GM12878 (cell line): ENCODE measurements around the gene ALPP. TPM values are rescaled to one million over a fixed set of nuclear protein-coding genes. Genes with fewer than 3 reads are reported as not detected.

Source experiments
- ATAC-seq: fragments of 200-7000 bp; cut with Tn5 transposase; 3 replicates; pipeline ENCODE4 v1.9.1; 2020; ENCODE audit warnings: mild to moderate bottlenecking, moderate library complexity
- BruUV-seq: library from RNA; stranded (reverse); fragments of 400-500 nt; replicated peaks from 2 replicates; lab custom pipeline; 2021; lab: Mats Ljungman, UMichigan
- CTCF ChIA-PET: fragments of 300-600 bp; sonication (Branson Sonifier 250); formaldehyde crosslinking; extraction: SDS; loops from one replicate; lab custom pipeline; 2021; ENCODE audit warnings: inconsistent platforms; lab: Yijun Ruan, JAX
- POLR2A ChIA-PET: fragments of 350-600 bp; formaldehyde crosslinking; extraction: SDS; loops from one replicate; lab custom pipeline; 2021; ENCODE audit warnings: inconsistent platforms; lab: Charles Lee
- RAD21 ChIA-PET: fragments of 300-600 bp; sonication (Branson Sonifier 250); formaldehyde crosslinking; loops from one replicate; lab custom pipeline; 2023; ENCODE audit warnings: antibody characterized with exemption; ENCODE audit not compliant: unreplicated experiment; lab: Charles Lee
- SMC1A ChIA-PET: fragments of 300-600 bp; sonication (Branson Sonifier 250); formaldehyde crosslinking; loops from one replicate; lab custom pipeline; 2023; ENCODE audit not compliant: unreplicated experiment, uncharacterized antibody; lab: Charles Lee
- DNase-seq: peaks from one replicate; pipeline ENCODE4 v3.0.0-alpha.2; 2011; ENCODE audit warnings: low read depth, low spot score
- FAIRE-seq: peaks from 3 replicates; lab custom pipeline; 2011; peaks lifted over from hg19 to GRCh38; lab: Jason Lieb, UNC
- H2AFZ ChIP-seq: 2 replicates; pipeline ENCODE4 v1.6.0; 2011; ENCODE audit warnings: low read depth, low read length, control low read depth; ENCODE audit not compliant: control insufficient read depth
- H3K27ac ChIP-seq: 2 replicates; pipeline ENCODE4 v1.5.1; 2011; ENCODE audit warnings: control low read depth; ENCODE audit not compliant: control insufficient read depth, insufficient read depth
- H3K27me3 ChIP-seq, 2 experiments: replicated peaks in 1 of 2; 2 replicates each; pipeline versions ENCODE4 v1.6.0 to v1.6.1; 2011; ENCODE audit warnings: low read length in 1 of 2; ENCODE audit not compliant: control insufficient read depth in 2 of 2, insufficient read depth in 2 of 2
- H3K36me3 ChIP-seq, 2 experiments: 2 replicates each; pipeline ENCODE4 v1.5.1; 2011; ENCODE audit warnings: low read length in 1 of 2; ENCODE audit not compliant: control insufficient read depth in 2 of 2, insufficient read depth in 2 of 2
- H3K4me1 ChIP-seq: 2 replicates; pipeline ENCODE4 v1.6.1; 2011; ENCODE audit warnings: mild to moderate bottlenecking, low read length, moderate library complexity, mixed read lengths; ENCODE audit not compliant: control insufficient read depth, insufficient read depth
- H3K4me2 ChIP-seq: 2 replicates; pipeline ENCODE4 v1.6.0; 2011; ENCODE audit warnings: control low read depth; ENCODE audit not compliant: control insufficient read depth, insufficient read depth
- H3K4me3 ChIP-seq: fragments of 200-600 bp; sonication (generic); 2 replicates; pipeline ENCODE4 v1.5.1; 2016
- H3K79me2 ChIP-seq: 2 replicates; pipeline ENCODE4 v1.6.0; 2011; ENCODE audit warnings: low read length; ENCODE audit not compliant: control insufficient read depth, insufficient read depth
- H3K9ac ChIP-seq: 2 replicates; pipeline ENCODE4 v1.8.0; 2011; ENCODE audit warnings: low read length, control low read depth, mixed read lengths; ENCODE audit not compliant: control insufficient read depth, insufficient read depth
- H3K9me3 ChIP-seq: replicated peaks from 3 replicates; pipeline ENCODE4 v1.5.1; 2011; ENCODE audit warnings: mild to moderate bottlenecking, low read length; ENCODE audit not compliant: control insufficient read depth, insufficient read depth
- H4K20me1 ChIP-seq: 2 replicates; pipeline ENCODE4 v1.6.0; 2011; ENCODE audit not compliant: control insufficient read depth, insufficient read depth
- MAX ChIP-seq: IDR thresholded peaks from 2 replicates; pipeline ENCODE4 v1.6.1; 2012; ENCODE audit warnings: low read depth, low read length, improper control_type of control experiment
- RBBP5 ChIP-seq: fragments of 200-600 bp; sonication (generic); conservative IDR thresholded peaks from 2 replicates; pipeline ENCODE4 v1.6.1; 2016
- TCF12 ChIP-seq: IDR thresholded peaks from 2 replicates; pipeline ENCODE4 v1.6.1; 2011; ENCODE audit warnings: low read depth, mild to moderate bottlenecking, low read length
- WRNIP1 ChIP-seq: IDR thresholded peaks from 2 replicates; pipeline ENCODE4 v1.6.1; 2011; ENCODE audit warnings: low read depth, low read length, improper control_type of control experiment, borderline replicate concordance
- WGBS: methylation state at CpG from one replicate; pipeline ENCODE4 v1.1.6; 2016; ENCODE audit warnings: low lambda C conversion rate; ENCODE audit not compliant: insufficient replicate concordance, insufficient coverage; ENCODE audit errors: missing lambda C conversion rate; 5-methylcytosine and 5-hydroxymethylcytosine counted together
- in situ Hi-C: fragments of 300-500 bp; cut with MboI; formaldehyde crosslinking; loops from 9 replicates; pipeline ENCODE4 v1.14.3; 2018; ENCODE audit warnings: mixed read lengths
- intact Hi-C: fragments of 100-400 bp; cut with micrococcal nuclease; formaldehyde crosslinking; loops from one replicate; pipeline ENCODE4 v1.14.2; 2022; ENCODE audit not compliant: unreplicated experiment
- polyA plus RNA-seq, 11 experiments: library from polyadenylated mRNA; depleted of rRNA in 4 of 11; unstranded in 6 of 11; stranded (reverse) in 5 of 11; fragments of >200 nt; fragmentation: Nextera tagmentation in 4 of 11; fragmentation: Illumina TruSeq in 1 of 11; extraction: Ambion mirVana in 4 of 11; extraction: Trizol in 1 of 11; gene quantifications; 1 replicate in 1 of 11; 2 replicates in 10 of 11; pipeline versions ENCODE4 v1.2.1 to v1.2.3, GENCODE V29; 2011 to 2016; ENCODE audit warnings: inconsistent platforms in 2 of 11, missing spikeins in 2 of 11, low read depth in 1 of 11
- total RNA-seq, 4 experiments: library from RNA; depleted of rRNA in 3 of 4; stranded (reverse); fragments of >200 nt in 3 of 4; fragmentation: Illumina TruSeq in 1 of 4; extraction: Trizol in 1 of 4; gene quantifications; 2 replicates each; pipeline versions ENCODE4 v1.2.1 to v1.2.3, GENCODE V29; 2013 to 2021
- TF ChIP-seq, protein P1 (sequence below): fragments of 450-650 bp; formaldehyde crosslinking; IDR thresholded peaks from 2 replicates; pipeline ENCODE4 v1.4.0; 2020; ENCODE audit warnings: mild to moderate bottlenecking, moderate library complexity

Gene ALPP
- total and polyA plus RNA-seq, 10 of the 15 experiments (the other 5 are each of a cell fraction or from before 2014, with no cell fraction given), result 0.21 TPM; not detected in 9

DNA sequence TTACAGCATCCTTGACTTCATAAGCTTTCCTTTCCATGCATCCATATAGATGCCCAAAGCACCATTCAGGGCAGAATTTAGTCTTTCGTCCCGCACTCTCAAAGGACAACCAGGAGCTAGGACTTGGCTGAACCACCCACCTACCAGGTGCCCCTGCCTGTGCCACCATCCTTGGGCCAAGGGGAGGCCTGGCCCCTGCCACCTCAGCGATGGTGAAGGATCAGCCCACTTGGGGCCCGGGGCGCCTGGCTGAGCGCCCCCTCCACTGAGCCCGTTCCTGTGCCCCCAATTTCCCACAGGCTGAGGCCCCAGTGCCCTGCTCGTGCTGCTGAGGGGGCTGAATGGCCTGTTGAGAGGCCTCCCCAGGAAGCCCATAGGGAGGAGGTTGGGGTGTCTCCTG, 33.3 kb upstream of the ALPP start:
- ATAC-seq (no peak), DNase-seq (no peak), FAIRE-seq (no peak)
- Histone ChIP-seq H3K4me1 (no peaks in the 10 kb centered on the region), H3K9ac (no peak overlapping the region), H3K27ac (no peak overlapping the region), H2AFZ (no peak overlapping the region), H3K4me2 (no peak overlapping the region), H3K79me2 (no peaks in the 10 kb centered on the region), H3K27me3 (peaks cover 0 to 2% of the 10 kb centered on the region in 2 experiments; a peak in 2 of 4 replicates), H3K9me3 (no peaks in the 10 kb centered on the region; the same call in 2 of the 3 replicates), H3K36me3 (no peaks in the 10 kb centered on the region), H4K20me1 (no peaks in the 10 kb centered on the region), H3K4me3 (no peak overlapping the region)
- ChIA-PET CTCF (no interaction called here), POLR2A (no interaction called here), RAD21 (no interaction called here), SMC1A (no interaction called here)
- no TSS peak for BruUV-seq
- intact Hi-C loops, result no loop called here
- in situ Hi-C loops, result no loop called here
- no peak for TF ChIP-seq WRNIP1
- no peak for TF ChIP-seq RBBP5
- no peak for TF ChIP-seq TCF12
- no peak for TF ChIP-seq MAX
- 46% methylated on average over 8 of the region's 8 CpGs for WGBS

- 61% methylated on average over 6 of the region's 6 CpGs for WGBS
- no peak for ATAC-seq
- Histone ChIP-seq H3K9ac (no peak overlapping the region), H3K27me3 (peaks cover 3 to 6% of the 10 kb centered on the region in 2 experiments; a peak in 3 of 4 replicates), H2AFZ (no peak overlapping the region), H3K9me3 (no peaks in the 10 kb centered on the region; the same call in 2 of the 3 replicates), H3K4me2 (no peak overlapping the region), H3K79me2 (no peaks in the 10 kb centered on the region), H3K4me1 (no peaks in the 10 kb centered on the region)
- ChIA-PET POLR2A (no interaction called here), CTCF (no interaction called here), RAD21 (no interaction called here), SMC1A (no interaction called here)
- DNase-seq, result no peak
- no peak for FAIRE-seq
- intact Hi-C loops (no loop called here), in situ Hi-C loops (no loop called here)
- no TSS peak for BruUV-seq
- TF ChIP-seq, protein P1, sequence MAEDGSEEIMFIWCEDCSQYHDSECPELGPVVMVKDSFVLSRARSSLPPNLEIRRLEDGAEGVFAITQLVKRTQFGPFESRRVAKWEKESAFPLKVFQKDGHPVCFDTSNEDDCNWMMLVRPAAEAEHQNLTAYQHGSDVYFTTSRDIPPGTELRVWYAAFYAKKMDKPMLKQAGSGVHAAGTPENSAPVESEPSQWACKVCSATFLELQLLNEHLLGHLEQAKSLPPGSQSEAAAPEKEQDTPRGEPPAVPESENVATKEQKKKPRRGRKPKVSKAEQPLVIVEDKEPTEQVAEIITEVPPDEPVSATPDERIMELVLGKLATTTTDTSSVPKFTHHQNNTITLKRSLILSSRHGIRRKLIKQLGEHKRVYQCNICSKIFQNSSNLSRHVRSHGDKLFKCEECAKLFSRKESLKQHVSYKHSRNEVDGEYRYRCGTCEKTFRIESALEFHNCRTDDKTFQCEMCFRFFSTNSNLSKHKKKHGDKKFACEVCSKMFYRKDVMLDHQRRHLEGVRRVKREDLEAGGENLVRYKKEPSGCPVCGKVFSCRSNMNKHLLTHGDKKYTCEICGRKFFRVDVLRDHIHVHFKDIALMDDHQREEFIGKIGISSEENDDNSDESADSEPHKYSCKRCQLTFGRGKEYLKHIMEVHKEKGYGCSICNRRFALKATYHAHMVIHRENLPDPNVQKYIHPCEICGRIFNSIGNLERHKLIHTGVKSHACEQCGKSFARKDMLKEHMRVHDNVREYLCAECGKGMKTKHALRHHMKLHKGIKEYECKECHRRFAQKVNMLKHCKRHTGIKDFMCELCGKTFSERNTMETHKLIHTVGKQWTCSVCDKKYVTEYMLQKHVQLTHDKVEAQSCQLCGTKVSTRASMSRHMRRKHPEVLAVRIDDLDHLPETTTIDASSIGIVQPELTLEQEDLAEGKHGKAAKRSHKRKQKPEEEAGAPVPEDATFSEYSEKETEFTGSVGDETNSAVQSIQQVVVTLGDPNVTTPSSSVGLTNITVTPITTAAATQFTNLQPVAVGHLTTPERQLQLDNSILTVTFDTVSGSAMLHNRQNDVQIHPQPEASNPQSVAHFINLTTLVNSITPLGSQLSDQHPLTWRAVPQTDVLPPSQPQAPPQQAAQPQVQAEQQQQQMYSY, result no peak
- TF ChIP-seq WRNIP1, result no peak
- TF ChIP-seq, all 136 proteins: peak for 0
- Histone ChIP-seq H3K36me3 (no peaks in the 10 kb centered on the region), H3K4me3 (no peak overlapping the region), H3K27ac (no peak overlapping the region), H4K20me1 (no peaks in the 10 kb centered on the region)
These were observed 31.2 kb upstream of the ALPP start for GRCh38 chr2:232347369-232347768.
